GM12878 (cell line): ENCODE data around the gene DOCK1. TPM values are rescaled to one million over a fixed set of nuclear protein-coding genes. Genes with fewer than 3 reads are reported as not detected.

Experiments
- ATAC-seq: fragments of 200-7000 bp; cut with Tn5 transposase; 3 replicates; pipeline ENCODE4 v1.9.1; 2020; ENCODE audit warnings: mild to moderate bottlenecking, moderate library complexity
- BruUV-seq: library from RNA; stranded (reverse); fragments of 400-500 nt; replicated peaks from 2 replicates; lab custom pipeline; 2021; lab: Mats Ljungman, UMichigan
- CTCF ChIA-PET: fragments of 300-600 bp; sonication (Branson Sonifier 250); formaldehyde crosslinking; extraction: SDS; loops from one replicate; lab custom pipeline; 2021; ENCODE audit warnings: inconsistent platforms; lab: Yijun Ruan, JAX
- POLR2A ChIA-PET: fragments of 350-600 bp; formaldehyde crosslinking; extraction: SDS; loops from one replicate; lab custom pipeline; 2021; ENCODE audit warnings: inconsistent platforms; lab: Charles Lee
- RAD21 ChIA-PET: fragments of 300-600 bp; sonication (Branson Sonifier 250); formaldehyde crosslinking; loops from one replicate; lab custom pipeline; 2023; ENCODE audit warnings: antibody characterized with exemption; ENCODE audit not compliant: unreplicated experiment; lab: Charles Lee
- SMC1A ChIA-PET: fragments of 300-600 bp; sonication (Branson Sonifier 250); formaldehyde crosslinking; loops from one replicate; lab custom pipeline; 2023; ENCODE audit not compliant: unreplicated experiment, uncharacterized antibody; lab: Charles Lee
- DNase-seq: peaks from one replicate; pipeline ENCODE4 v3.0.0-alpha.2; 2011; ENCODE audit warnings: low read depth, low spot score
- FAIRE-seq: peaks from 3 replicates; lab custom pipeline; 2011; peaks lifted over from hg19 to GRCh38; lab: Jason Lieb, UNC
- H2AFZ ChIP-seq: 2 replicates; pipeline ENCODE4 v1.6.0; 2011; ENCODE audit warnings: low read depth, low read length, control low read depth; ENCODE audit not compliant: control insufficient read depth
- H3K27ac ChIP-seq: 2 replicates; pipeline ENCODE4 v1.5.1; 2011; ENCODE audit warnings: control low read depth; ENCODE audit not compliant: control insufficient read depth, insufficient read depth
- H3K27me3 ChIP-seq, 2 experiments: replicated peaks in 1 of 2; 2 replicates each; pipeline versions ENCODE4 v1.6.0 to v1.6.1; 2011; ENCODE audit warnings: low read length in 1 of 2; ENCODE audit not compliant: control insufficient read depth in 2 of 2, insufficient read depth in 2 of 2
- H3K36me3 ChIP-seq, 2 experiments: 2 replicates each; pipeline ENCODE4 v1.5.1; 2011; ENCODE audit warnings: low read length in 1 of 2; ENCODE audit not compliant: control insufficient read depth in 2 of 2, insufficient read depth in 2 of 2
- H3K4me1 ChIP-seq: 2 replicates; pipeline ENCODE4 v1.6.1; 2011; ENCODE audit warnings: mild to moderate bottlenecking, low read length, moderate library complexity, mixed read lengths; ENCODE audit not compliant: control insufficient read depth, insufficient read depth
- H3K4me2 ChIP-seq: 2 replicates; pipeline ENCODE4 v1.6.0; 2011; ENCODE audit warnings: control low read depth; ENCODE audit not compliant: control insufficient read depth, insufficient read depth
- H3K4me3 ChIP-seq: fragments of 200-600 bp; sonication (generic); 2 replicates; pipeline ENCODE4 v1.5.1; 2016
- H3K79me2 ChIP-seq: 2 replicates; pipeline ENCODE4 v1.6.0; 2011; ENCODE audit warnings: low read length; ENCODE audit not compliant: control insufficient read depth, insufficient read depth
- H3K9ac ChIP-seq: 2 replicates; pipeline ENCODE4 v1.8.0; 2011; ENCODE audit warnings: low read length, control low read depth, mixed read lengths; ENCODE audit not compliant: control insufficient read depth, insufficient read depth
- H3K9me3 ChIP-seq: replicated peaks from 3 replicates; pipeline ENCODE4 v1.5.1; 2011; ENCODE audit warnings: mild to moderate bottlenecking, low read length; ENCODE audit not compliant: control insufficient read depth, insufficient read depth
- H4K20me1 ChIP-seq: 2 replicates; pipeline ENCODE4 v1.6.0; 2011; ENCODE audit not compliant: control insufficient read depth, insufficient read depth
- ATF7 ChIP-seq: fragments of 450-650 bp; IDR thresholded peaks from 2 replicates; pipeline ENCODE4 v1.6.1; 2016; ENCODE audit warnings: low read depth, mild to moderate bottlenecking
- BCL3 ChIP-seq: IDR thresholded peaks from 2 replicates; pipeline ENCODE4 v1.6.1; 2011; ENCODE audit warnings: borderline replicate concordance, low read depth, mild to moderate bottlenecking, moderate library complexity, low read length; ENCODE audit not compliant: insufficient read depth, poor library complexity, severe bottlenecking
- BMI1 ChIP-seq: fragments of 450-650 bp; IDR thresholded peaks from 2 replicates; pipeline ENCODE4 v1.6.1; 2016; ENCODE audit warnings: mild to moderate bottlenecking, moderate library complexity, borderline replicate concordance
- CHD1 ChIP-seq: IDR thresholded peaks from 2 replicates; pipeline ENCODE4 v1.6.1; 2012; ENCODE audit warnings: low read depth, low read length, improper control_type of control experiment
- CREB1 ChIP-seq: IDR thresholded peaks from 2 replicates; pipeline ENCODE4 v1.6.1; 2012; ENCODE audit warnings: low read depth, mild to moderate bottlenecking, inconsistent platforms
- E2F8 ChIP-seq: fragments of 450-650 bp; IDR thresholded peaks from 2 replicates; pipeline ENCODE4 v1.6.1; 2018; ENCODE audit warnings: mild to moderate bottlenecking, low read depth, moderate library complexity; ENCODE audit not compliant: partially characterized antibody
- HCFC1 ChIP-seq: fragments of 150-350 bp; IDR thresholded peaks from 2 replicates; pipeline ENCODE4 v1.6.1; 2014; ENCODE audit warnings: low read length
- IRF3 ChIP-seq: fragments of 450-650 bp; IDR thresholded peaks from 2 replicates; pipeline ENCODE4 v1.6.1; 2014; ENCODE audit warnings: mild to moderate bottlenecking
- JUNB ChIP-seq: IDR thresholded peaks from 2 replicates; pipeline ENCODE4 v1.6.1; 2016; ENCODE audit warnings: antibody characterized with exemption, mild to moderate bottlenecking
- NFXL1 ChIP-seq: fragments of 450-650 bp; IDR thresholded peaks from 2 replicates; pipeline ENCODE4 v1.6.1; 2017; ENCODE audit warnings: antibody characterized with exemption, mild to moderate bottlenecking, borderline replicate concordance
- PAX5 ChIP-seq: IDR thresholded peaks from 2 replicates; pipeline ENCODE4 v1.6.1; 2011; ENCODE audit warnings: low read depth, low read length, borderline replicate concordance
- PAX8 ChIP-seq: fragments of 450-650 bp; IDR thresholded peaks from 2 replicates; pipeline ENCODE4 v1.6.1; 2017; ENCODE audit warnings: mild to moderate bottlenecking, moderate library complexity
- RB1 ChIP-seq: fragments of 450-650 bp; formaldehyde crosslinking; IDR thresholded peaks from 2 replicates; pipeline ENCODE4 v1.6.1; 2017; ENCODE audit warnings: mild to moderate bottlenecking, borderline replicate concordance
- RELA ChIP-seq: fragments of 450-650 bp; IDR thresholded peaks from 2 replicates; pipeline ENCODE4 v1.8.0; 2014; ENCODE audit warnings: borderline replicate concordance; ENCODE audit not compliant: partially characterized antibody
- RELB ChIP-seq: fragments of 450-650 bp; IDR thresholded peaks from 2 replicates; pipeline ENCODE4 v1.6.1; 2017; ENCODE audit warnings: low read depth, mild to moderate bottlenecking, moderate library complexity
- SRF ChIP-seq, 2 experiments: IDR thresholded peaks; 2 replicates each; pipeline ENCODE4 v1.6.1; 2011; ENCODE audit warnings: low read depth in 2 of 2, low read length in 2 of 2, mild to moderate bottlenecking in 1 of 2, moderate library complexity in 1 of 2
- ZBTB33 ChIP-seq: fragments of 450-650 bp; IDR thresholded peaks from 2 replicates; pipeline ENCODE4 v1.6.1; 2017; ENCODE audit warnings: mild to moderate bottlenecking
- WGBS: methylation state at CpG from one replicate; pipeline ENCODE4 v1.1.6; 2016; ENCODE audit warnings: low lambda C conversion rate; ENCODE audit not compliant: insufficient replicate concordance, insufficient coverage; ENCODE audit errors: missing lambda C conversion rate; 5-methylcytosine and 5-hydroxymethylcytosine counted together
- in situ Hi-C: fragments of 300-500 bp; cut with MboI; formaldehyde crosslinking; loops from 9 replicates; pipeline ENCODE4 v1.14.3; 2018; ENCODE audit warnings: mixed read lengths
- intact Hi-C: fragments of 100-400 bp; cut with micrococcal nuclease; formaldehyde crosslinking; loops from one replicate; pipeline ENCODE4 v1.14.2; 2022; ENCODE audit not compliant: unreplicated experiment
- polyA plus RNA-seq, 11 experiments: library from polyadenylated mRNA; depleted of rRNA in 4 of 11; unstranded in 6 of 11; stranded (reverse) in 5 of 11; fragments of >200 nt; fragmentation: Nextera tagmentation in 4 of 11; fragmentation: Illumina TruSeq in 1 of 11; extraction: Ambion mirVana in 4 of 11; extraction: Trizol in 1 of 11; gene quantifications; 1 replicate in 1 of 11; 2 replicates in 10 of 11; pipeline versions ENCODE4 v1.2.1 to v1.2.3, GENCODE V29; 2011 to 2016; ENCODE audit warnings: inconsistent platforms in 2 of 11, missing spikeins in 2 of 11, low read depth in 1 of 11
- total RNA-seq, 4 experiments: library from RNA; depleted of rRNA in 3 of 4; stranded (reverse); fragments of >200 nt in 3 of 4; fragmentation: Illumina TruSeq in 1 of 4; extraction: Trizol in 1 of 4; gene quantifications; 2 replicates each; pipeline versions ENCODE4 v1.2.1 to v1.2.3, GENCODE V29; 2013 to 2021

Gene DOCK1
- total and polyA plus RNA-seq, 10 of the 15 experiments (the other 5 are each of a cell fraction or from before 2014, with no cell fraction given), result 0.05 to 0.18 TPM; not detected in 8

- RAD21 ChIA-PET, result no interaction called here
- Histone ChIP-seq H3K4me2 (no peak overlapping the region), H3K27ac (no peak overlapping the region), H3K9me3 (no peaks in the 10 kb centered on the region; the same call in 2 of the 3 replicates), H4K20me1 (no peaks in the 10 kb centered on the region), H3K4me3 (no peak overlapping the region), H3K27me3 (no peaks in the 10 kb centered on the region), H2AFZ (no peak overlapping the region), H3K4me1 (no peaks in the 10 kb centered on the region), H3K36me3 (no peaks in the 10 kb centered on the region), H3K9ac (no peak overlapping the region), H3K79me2 (no peaks in the 10 kb centered on the region)
- SMC1A ChIA-PET, result no interaction called here
- in situ Hi-C loops, result no loop called here
- ATAC-seq, result no peak
- no peak for DNase-seq
- intact Hi-C loops, result no loop called here
- POLR2A ChIA-PET, result no interaction called here
- 0% methylated on average over 3 of the region's 3 CpGs for WGBS
- CTCF ChIA-PET, result no interaction called here
- BruUV-seq, result no TSS peak
- FAIRE-seq, result no peak
- TF ChIP-seq IRF3 (no peak), RELA (no peak), HCFC1 (no peak), E2F8 (no peak), BMI1 (no peak), PAX5 (no peak), NFXL1 (no peak), SRF (IDR thresholded peaks at IDR 0.05; ENCODE audit: low read depth in 2 of 2, low read length in 2 of 2) (no peak), PAX8 (no peak), RELB (no peak), CHD1 (no peak), JUNB (no peak), ZBTB33 (no peak), RB1 (no peak), ATF7 (no peak), BCL3 (no peak), CREB1 (no peak)
Measured at GRCh38 chr10:126902157-126902556, 3.1 kb upstream of the DOCK1 start.
